Measurements from ENCODE around the gene RNF187.

RNF187 gene

GRCh38 chr1:228540161-228540917 lies 53.2 kb downstream of the RNF187 start:
- Histone ChIP-seq H3K9ac (ENCODE audit: low read depth, low read length, poor library complexity, severe bottlenecking) (no peak overlapping the region), H3F3A (ENCODE audit: low read depth) (no peaks in the 10 kb centered on the region), H4K20me1 (ENCODE audit: insufficient read depth, low read length, poor library complexity, severe bottlenecking) (no peaks in the 10 kb centered on the region), H3K27me3 (ENCODE audit: insufficient read depth, low read length, poor library complexity, severe bottlenecking) (no peaks in the 10 kb centered on the region), H3K9me2 (replicated peaks; ENCODE audit: low read depth, low read length) (no peaks in the 10 kb centered on the region), H3K79me2 (ENCODE audit: insufficient read depth, low read length) (no peaks in the 10 kb centered on the region), H3K36me3 (ENCODE audit: insufficient read depth, low read length) (no peaks in the 10 kb centered on the region), H3K9me3 (ENCODE audit: insufficient read depth, low read depth, low read length) (peaks cover 18% of the 10 kb centered on the region; the same call in 1 of the 2 replicates), H3K4me2 (ENCODE audit: low read depth, low read length, poor library complexity, severe bottlenecking) (no peak overlapping the region), H3K4me3 (ENCODE audit: low read length, poor library complexity, severe bottlenecking) (no peak overlapping the region), H3K4me1 (ENCODE audit: insufficient read depth, low read length, poor library complexity, severe bottlenecking) (no peaks in the 10 kb centered on the region), H2AFZ (ENCODE audit: low read length) (no peak overlapping the region)
- TF ChIP-seq EZH2phosphoT487 (IDR thresholded peaks at IDR 0.05; ENCODE audit: borderline replicate concordance) (no peak), CTCF (conservative IDR thresholded peaks at IDR 0.05; ENCODE audit: low read length) (no peak)

- Histone ChIP-seq H3K4me1 (ENCODE audit: insufficient read depth, low read length, poor library complexity, severe bottlenecking) (no peaks in the 10 kb centered on the region), H4K20me1 (ENCODE audit: insufficient read depth, low read length, poor library complexity, severe bottlenecking) (no peaks in the 10 kb centered on the region), H3K27me3 (ENCODE audit: insufficient read depth, low read length, poor library complexity, severe bottlenecking) (no peaks in the 10 kb centered on the region), H3K9me3 (ENCODE audit: insufficient read depth, low read depth, low read length) (peaks cover 8% of the 10 kb centered on the region; the same call in 1 of the 2 replicates), H3K4me2 (ENCODE audit: low read depth, low read length, poor library complexity, severe bottlenecking) (no peak overlapping the region), H3K79me2 (ENCODE audit: insufficient read depth, low read length) (no peaks in the 10 kb centered on the region), H3F3A (ENCODE audit: low read depth) (no peaks in the 10 kb centered on the region), H2AFZ (ENCODE audit: low read length) (no peak overlapping the region), H3K4me3 (ENCODE audit: low read length, poor library complexity, severe bottlenecking) (no peak overlapping the region), H3K9me2 (replicated peaks; ENCODE audit: low read depth, low read length) (no peaks in the 10 kb centered on the region), H3K9ac (ENCODE audit: low read depth, low read length, poor library complexity, severe bottlenecking) (no peak overlapping the region), H3K36me3 (ENCODE audit: insufficient read depth, low read length) (no peaks in the 10 kb centered on the region)
- no peak for TF ChIP-seq CTCF (conservative IDR thresholded peaks at IDR 0.05; ENCODE audit: low read length)
- no peak for TF ChIP-seq EZH2phosphoT487 (IDR thresholded peaks at IDR 0.05; ENCODE audit: borderline replicate concordance)
Measured at GRCh38 chr1:228541725-228542124, 54.5 kb downstream of the RNF187 start.

- Histone ChIP-seq H4K20me1 (ENCODE audit: insufficient read depth, low read length, poor library complexity, severe bottlenecking) (no peaks in the 10 kb centered on the region), H3K9me3 (ENCODE audit: insufficient read depth, low read depth, low read length) (peaks cover 6% of the 10 kb centered on the region; the same call in 1 of the 2 replicates)
Measured at GRCh38 chr1:228542376-228542775, 55.2 kb downstream of the RNF187 start.

More at GRCh38 chr1:228542376-228542775, 55.2 kb downstream of the RNF187 start:
- no peaks in the 10 kb centered on the region for H3K27me3 ChIP-seq (ENCODE audit: insufficient read depth, low read length, poor library complexity, severe bottlenecking)
- TF ChIP-seq EZH2phosphoT487 (IDR thresholded peaks at IDR 0.05; ENCODE audit: borderline replicate concordance) (no peak), CTCF (conservative IDR thresholded peaks at IDR 0.05; ENCODE audit: low read length) (no peak)
- no peak overlapping the region for H2AFZ ChIP-seq (ENCODE audit: low read length)
- H3F3A ChIP-seq (ENCODE audit: low read depth), result no peaks in the 10 kb centered on the region
- H3K4me2 ChIP-seq (ENCODE audit: low read depth, low read length, poor library complexity, severe bottlenecking), result no peak overlapping the region
- no peak overlapping the region for H3K4me3 ChIP-seq (ENCODE audit: low read length, poor library complexity, severe bottlenecking)
- H3K9me2 ChIP-seq (replicated peaks; ENCODE audit: low read depth, low read length), result no peaks in the 10 kb centered on the region
- no peaks in the 10 kb centered on the region for H3K4me1 ChIP-seq (ENCODE audit: insufficient read depth, low read length, poor library complexity, severe bottlenecking)
- H3K36me3 ChIP-seq (ENCODE audit: insufficient read depth, low read length), result no peaks in the 10 kb centered on the region
- no peak overlapping the region for H3K9ac ChIP-seq (ENCODE audit: low read depth, low read length, poor library complexity, severe bottlenecking)
- H3K79me2 ChIP-seq (ENCODE audit: insufficient read depth, low read length), result no peaks in the 10 kb centered on the region
